SH-SY5Y (cell line): ENCODE measurements around the gene GRIN2A.

ENCODE experiments used
- GATA2 ChIP-seq: IDR thresholded peaks from 2 replicates; pipeline ENCODE4 v1.6.1; 2011; ENCODE audit warnings: mild to moderate bottlenecking, low read depth, low read length
- GATA3 ChIP-seq: IDR thresholded peaks from 2 replicates; pipeline ENCODE4 v1.6.1; 2011; ENCODE audit warnings: low read depth, mild to moderate bottlenecking, low read length, moderate library complexity

Gene GRIN2A

GRCh38 chr16:10098991-10099390 lies 83.2 kb downstream of the GRIN2A start:
- TF ChIP-seq GATA2 (no peak), GATA3 (no peak)

- TF ChIP-seq GATA2, result no peak
- TF ChIP-seq GATA3, result no peak
Observed at GRCh38 chr16:10097271-10097670, 85.0 kb downstream of the GRIN2A start.

- no peak for TF ChIP-seq GATA3
- no peak for TF ChIP-seq GATA2
Observed at GRCh38 chr16:10093576-10093975, 88.7 kb downstream of the GRIN2A start.

DNA sequence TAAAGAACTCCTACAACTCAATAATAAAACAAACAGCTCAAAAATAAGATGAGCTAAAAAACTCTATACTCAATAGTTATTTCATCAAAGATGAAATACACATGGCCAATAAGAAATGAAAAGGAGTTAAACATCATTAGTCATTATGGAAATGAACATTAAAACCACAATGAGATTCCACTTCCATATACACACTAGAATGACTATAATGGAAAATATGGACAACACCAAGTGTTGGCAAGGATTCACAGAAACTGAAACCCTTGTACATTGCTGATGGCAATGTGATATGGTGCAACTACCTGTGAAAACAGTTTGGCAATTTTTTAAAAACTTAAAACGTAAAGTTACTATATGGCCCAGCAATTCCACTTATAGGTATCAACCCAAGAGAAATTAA lies 91.4 kb downstream of the GRIN2A start:
- TF ChIP-seq GATA3 (no peak), GATA2 (no peak)

DNA sequence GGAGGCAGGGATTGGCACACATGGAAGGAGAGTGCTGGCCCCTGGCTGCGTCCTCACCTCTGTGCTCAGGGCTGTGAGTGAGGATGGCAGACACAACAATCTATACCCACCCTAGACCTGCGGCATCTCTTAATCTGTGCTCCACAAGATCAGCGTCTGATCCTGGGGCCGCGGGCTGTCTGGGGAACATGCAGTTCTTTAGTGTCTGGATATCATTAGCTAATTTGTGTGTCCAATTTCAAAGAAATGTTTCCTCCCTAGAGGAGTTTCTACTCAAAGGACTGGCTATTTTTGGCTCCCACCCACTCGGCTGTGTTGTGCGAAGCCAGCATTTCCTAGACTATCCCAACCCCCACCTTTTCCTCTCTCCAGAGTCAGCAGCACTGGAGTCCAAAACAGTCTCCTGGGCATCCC lies 93.8 kb downstream of the GRIN2A start:
- TF ChIP-seq GATA2, result peak; percentile 77
- no peak for TF ChIP-seq GATA3

- TF ChIP-seq GATA2 (no peak), GATA3 (no peak)
Observed at GRCh38 chr16:10087151-10087550, 95.1 kb downstream of the GRIN2A start.

DNA sequence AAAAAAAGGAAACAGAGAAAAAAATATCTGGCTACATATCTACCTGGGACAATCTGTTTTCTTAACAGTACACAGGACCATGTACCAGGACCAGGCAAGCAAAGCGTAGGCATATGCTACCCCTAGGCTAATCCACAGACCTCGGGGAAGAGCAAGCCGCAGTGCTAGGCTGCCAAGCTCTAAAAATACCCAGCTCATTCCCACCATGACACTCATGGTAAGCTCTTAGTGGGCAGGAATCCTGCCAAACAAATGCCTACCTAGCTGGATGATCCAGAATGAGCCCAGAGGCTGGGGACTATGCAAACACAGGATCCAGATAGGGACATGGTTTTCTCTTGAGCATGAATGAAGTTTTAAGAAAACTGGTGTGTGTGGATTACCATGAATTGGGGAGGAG lies 95.6 kb downstream of the GRIN2A start:
- no peak for TF ChIP-seq GATA3
- no peak for TF ChIP-seq GATA2

- TF ChIP-seq GATA2, result no peak
- TF ChIP-seq GATA3, result no peak
Observed at GRCh38 chr16:10085078-10085798, 97.0 kb downstream of the GRIN2A start.

- TF ChIP-seq GATA2 (0 out of 2 replicates have a peak, but pooled peaks have one; percentile 21), GATA3 (no peak)
Observed at GRCh38 chr16:10083301-10083700, 98.9 kb downstream of the GRIN2A start.

DNA sequence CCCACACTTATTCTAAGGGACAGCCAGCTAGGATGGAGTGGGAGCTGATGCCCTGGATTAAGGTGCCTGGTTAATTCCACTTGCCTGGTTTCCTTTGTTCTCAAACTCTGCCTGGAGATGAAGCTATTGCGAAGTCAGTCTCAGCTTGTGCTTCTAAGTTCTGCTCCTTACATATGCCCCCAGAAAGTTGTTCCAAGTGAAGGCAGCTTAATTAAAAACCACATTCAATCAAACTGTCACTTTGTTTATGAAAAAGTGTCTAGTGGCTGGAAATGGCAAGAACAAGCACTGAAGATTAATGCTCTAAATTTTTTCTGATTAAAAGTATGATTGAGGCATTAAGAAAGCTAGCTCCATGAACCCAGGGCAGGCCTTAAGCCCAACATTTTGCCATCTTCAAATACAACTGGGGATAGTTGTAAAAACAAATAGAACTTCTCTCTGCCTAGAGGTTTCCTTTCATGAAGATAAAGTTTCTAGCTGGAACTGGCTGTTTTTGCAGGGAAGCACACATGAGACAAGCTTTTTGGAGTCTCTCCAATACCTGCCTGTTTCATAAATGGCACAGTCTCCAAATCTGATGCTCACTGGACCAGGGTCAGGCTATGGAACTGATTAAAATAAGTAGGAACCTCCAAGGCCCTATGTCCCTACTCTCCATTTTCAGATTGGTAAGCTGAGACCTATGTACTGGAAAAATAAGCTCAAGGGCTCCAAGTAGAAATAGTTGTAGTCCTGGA lies 100.9 kb downstream of the GRIN2A start:
- TF ChIP-seq GATA2 (no peak), GATA3 (no peak)

- TF ChIP-seq GATA2, result peak; percentile 66
- TF ChIP-seq GATA3, result no peak
Observed at GRCh38 chr16:10080051-10080772, 102.0 kb downstream of the GRIN2A start.

GRCh38 chr16:10078541-10078949 lies 103.7 kb downstream of the GRIN2A start:
- TF ChIP-seq GATA2 (no peak), GATA3 (no peak)

DNA sequence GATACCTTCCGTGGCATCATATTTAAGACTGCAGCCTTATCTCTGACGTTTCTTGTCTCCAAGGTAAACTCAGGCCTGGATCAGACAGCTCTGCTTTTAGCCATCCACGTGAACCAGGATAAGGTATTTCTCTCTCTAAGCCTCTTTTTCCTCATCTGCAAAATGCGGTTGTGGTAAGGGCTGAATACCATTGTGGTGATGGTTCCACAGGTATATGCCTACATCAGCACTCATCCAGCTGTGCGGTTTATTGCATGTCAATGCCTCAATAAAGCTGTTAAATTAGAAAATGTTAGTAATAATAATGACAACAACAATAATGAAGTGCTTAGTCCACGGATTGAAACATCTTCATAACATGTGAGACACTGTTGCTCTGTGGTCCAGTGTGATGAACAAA lies 104.4 kb downstream of the GRIN2A start:
- TF ChIP-seq GATA2, result no peak
- no peak for TF ChIP-seq GATA3

DNA sequence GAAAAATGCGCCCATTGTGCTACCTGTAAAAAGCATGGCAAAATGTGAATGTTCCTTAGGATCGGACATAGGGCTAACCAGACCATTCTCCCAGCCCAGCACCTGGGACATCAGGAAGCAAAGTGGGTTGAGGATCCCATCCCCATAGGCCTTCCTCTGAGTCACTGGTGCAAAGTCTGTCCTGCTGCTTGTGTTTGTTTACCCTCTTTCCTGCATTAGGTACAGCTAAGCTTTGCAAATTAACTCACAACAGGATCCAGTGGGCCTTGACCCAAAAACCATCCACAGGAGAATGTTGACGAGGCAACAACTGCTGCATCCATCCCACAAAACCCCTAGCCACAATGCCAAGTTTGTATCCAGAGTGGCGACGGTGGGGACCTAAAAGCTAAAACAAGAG lies 106.2 kb downstream of the GRIN2A start:
- TF ChIP-seq GATA3, result no peak
- TF ChIP-seq GATA2, result no peak

DNA sequence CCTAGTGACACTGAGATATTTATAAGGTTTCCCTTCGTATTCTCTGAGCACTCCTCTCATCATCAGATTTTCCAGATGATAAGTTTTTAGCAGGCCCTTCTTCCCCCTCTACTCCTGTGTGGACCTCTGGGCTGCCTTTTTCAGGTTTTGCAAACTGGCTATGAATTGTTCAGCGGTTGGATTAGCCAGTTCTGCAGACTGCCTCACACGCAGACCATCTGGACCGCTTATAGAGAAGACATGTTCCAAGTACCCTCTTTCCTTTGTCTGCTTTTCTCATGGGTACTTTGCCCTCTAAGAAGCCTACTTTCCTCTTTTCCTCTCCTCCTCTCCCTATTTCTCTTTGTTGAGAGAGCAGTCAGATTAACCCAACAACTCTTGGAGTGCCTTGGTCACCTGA lies 111.6 kb downstream of the GRIN2A start:
- TF ChIP-seq GATA2 (no peak), GATA3 (no peak)
